Measurements from ENCODE around the gene CCDC91.
"Not testable (repeated sequence)": the region's sequence is repeated elsewhere in the genome, so short reads cannot be mapped to it uniquely, and the experiment has no call there.

The CCDC91 gene

GRCh38 chr12:28460420-28461130, 270.3 kb downstream of the CCDC91 start:
- DNase-seq (ENCODE audit: low spot score) = no peak

GRCh38 chr12:28463396-28463795, 273.1 kb downstream of the CCDC91 start:
- no peak for DNase-seq (ENCODE audit: low spot score)

DNA sequence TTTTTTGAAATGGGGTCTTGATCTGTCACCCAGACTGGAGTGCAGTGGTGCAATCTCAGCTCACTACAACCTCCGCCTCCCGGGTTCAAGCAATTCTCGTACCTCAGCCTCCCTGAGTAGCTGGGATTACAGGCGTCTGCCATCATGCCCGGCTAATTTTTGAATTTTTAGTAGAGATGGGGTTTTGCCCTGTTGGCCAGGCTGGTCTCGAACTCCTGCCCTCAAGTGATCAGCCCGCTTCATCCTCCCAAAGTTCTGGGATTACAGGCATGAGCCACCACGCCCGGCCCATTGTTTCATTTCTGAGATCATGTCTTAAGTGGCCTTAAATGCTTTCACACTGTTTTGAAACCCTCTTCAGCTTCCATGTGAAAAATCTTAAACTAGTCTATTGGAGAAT, 281.5 kb downstream of the CCDC91 start:
- DNase-seq (ENCODE audit: low spot score) = not testable (repeated sequence)

DNA sequence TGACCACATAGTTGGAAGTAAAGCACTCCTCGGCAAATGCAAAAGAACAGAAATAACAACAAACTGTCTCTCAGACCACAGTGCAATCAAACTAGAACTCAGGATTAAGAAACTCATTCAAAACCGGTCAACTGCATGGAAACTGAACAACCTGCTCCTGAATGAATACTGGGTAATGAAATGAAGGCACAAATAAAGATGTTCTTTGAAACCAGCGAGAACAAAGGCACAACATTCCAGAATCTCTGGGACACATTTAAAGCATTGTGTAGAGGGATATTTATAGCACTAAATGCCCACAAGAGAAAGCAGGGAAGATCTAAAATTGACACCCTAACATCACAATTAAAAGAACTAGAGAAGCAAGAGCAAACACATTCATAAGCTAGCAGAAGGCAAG, 285.9 kb downstream of the CCDC91 start:
- DNase-seq (ENCODE audit: low spot score) = not testable (repeated sequence)

DNA sequence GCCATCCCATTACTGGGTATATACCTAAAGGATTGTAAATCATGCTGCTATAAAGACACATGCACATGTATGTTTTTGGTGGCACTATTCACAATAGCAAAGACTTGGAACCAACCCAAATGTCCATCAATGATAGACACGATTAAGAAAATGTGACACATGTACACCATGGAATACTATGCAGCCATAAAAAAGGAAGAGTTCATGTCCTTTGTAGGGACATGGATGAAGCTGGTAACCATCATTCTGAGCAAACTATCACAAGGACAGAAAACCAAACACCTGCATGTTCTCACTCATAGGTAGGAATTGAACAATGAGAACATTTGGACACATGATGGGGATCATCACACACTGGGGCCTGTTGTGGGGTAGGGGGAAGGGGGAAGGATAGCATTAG, 288.8 kb downstream of the CCDC91 start:
- DNase-seq (ENCODE audit: low spot score) = not testable (repeated sequence)

- DNase-seq (ENCODE audit: low spot score) = no peak
Measured at GRCh38 chr12:28479683-28480082, 289.4 kb downstream of the CCDC91 start.

- no peak for DNase-seq (ENCODE audit: low spot score)
Measured at GRCh38 chr12:28484156-28484555, 293.9 kb downstream of the CCDC91 start.

- no peak for DNase-seq (ENCODE audit: low spot score)
Measured at GRCh38 chr12:28486521-28486920, 296.3 kb downstream of the CCDC91 start.

- DNase-seq (ENCODE audit: low spot score) = no peak
Measured at GRCh38 chr12:28489246-28489645, 299.0 kb downstream of the CCDC91 start.

- DNase-seq (ENCODE audit: low spot score) = no peak
Measured at GRCh38 chr12:28497889-28498411, 307.7 kb downstream of the CCDC91 start.

DNA sequence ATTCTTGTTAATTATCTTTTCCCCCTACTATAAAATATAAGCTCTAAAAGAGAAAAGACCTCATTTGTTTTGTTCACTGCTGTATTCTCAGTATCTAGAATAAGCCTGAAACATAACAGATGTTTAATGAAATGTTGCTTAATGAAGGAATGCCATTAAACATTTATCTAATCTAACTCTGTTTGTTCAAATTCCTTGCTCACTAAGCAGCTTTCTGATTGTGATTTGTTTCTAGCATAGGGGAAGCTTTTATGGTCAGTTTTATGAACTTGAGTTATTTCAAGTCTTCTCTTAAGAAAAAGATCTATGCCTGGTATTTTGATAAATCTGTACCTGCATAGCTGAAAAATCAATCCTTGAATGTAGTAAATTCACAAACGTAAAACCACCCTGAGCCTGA, 308.6 kb downstream of the CCDC91 start:
- DNase-seq (ENCODE audit: low spot score) = no peak

DNA sequence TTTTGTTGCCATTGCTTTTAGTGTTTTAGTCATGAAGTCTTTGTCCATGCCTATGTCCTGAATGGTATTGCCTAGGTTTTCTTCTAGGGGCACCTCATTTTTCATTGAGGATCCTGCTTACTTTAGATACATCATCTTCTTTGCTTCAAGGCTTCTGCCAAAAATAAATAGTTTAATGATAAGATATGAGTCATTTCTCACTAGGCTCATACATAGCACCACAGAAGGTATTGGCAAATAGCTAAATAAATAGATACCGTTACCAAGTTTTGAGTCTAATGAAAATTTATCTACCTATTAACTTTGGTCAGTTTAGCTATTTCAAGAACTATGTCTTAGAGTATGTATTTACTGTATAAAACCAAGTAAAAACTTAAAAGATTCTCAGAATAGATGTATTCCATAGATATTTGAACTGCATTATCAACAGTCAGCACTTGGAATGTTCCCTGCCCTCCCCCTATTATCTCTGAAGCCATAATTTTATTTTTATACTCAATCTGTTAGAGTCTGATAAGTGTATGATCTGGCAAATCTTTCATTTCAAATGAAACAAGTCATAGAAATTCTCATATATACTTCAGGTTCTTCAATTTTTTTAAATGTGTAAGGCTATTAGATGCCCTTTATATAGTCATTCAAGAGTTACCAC, 310.2 kb downstream of the CCDC91 start:
- no peak for DNase-seq (ENCODE audit: low spot score)

DNA sequence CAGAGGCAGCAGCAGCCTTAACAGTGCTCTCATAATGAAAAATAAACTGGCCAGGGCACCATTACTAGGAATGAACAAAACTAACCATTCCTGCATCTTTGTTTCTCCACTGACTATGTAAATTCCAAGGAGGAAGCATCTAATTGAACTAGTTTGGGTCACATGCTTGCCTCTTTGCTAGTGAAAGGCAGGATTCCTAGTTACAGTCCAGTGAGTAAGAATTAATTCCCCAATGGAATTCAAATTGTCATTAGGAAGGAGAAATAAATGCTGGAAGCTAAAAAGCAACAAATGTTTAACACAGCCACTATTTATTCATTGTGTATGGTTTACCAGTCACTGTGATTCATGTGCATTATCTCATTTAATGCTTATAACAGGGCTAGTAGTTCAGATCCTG, 316.0 kb downstream of the CCDC91 start:
- DNase-seq (ENCODE audit: low spot score) = no peak

GRCh38 chr12:28507033-28507432, 316.8 kb downstream of the CCDC91 start:
- no peak for DNase-seq (ENCODE audit: low spot score)

DNA sequence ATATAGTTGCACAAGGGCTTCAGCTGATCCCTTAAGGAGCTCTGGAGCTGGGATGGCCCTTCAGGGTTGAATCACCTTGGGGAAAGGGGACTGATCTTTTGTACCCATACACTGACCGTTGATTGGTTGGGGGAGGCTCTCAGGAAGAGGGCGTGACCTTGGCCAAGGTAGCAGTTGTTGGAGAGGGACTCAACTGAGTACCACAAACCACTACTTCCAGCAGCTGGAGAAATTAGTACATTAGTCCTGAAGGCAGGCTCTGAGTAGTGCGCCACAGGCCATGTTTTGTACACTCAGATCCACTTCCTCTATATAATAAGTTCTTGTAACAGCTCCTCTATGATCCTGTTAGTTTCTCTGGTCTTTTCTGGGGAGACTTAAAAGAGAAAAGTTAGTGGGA, 317.6 kb downstream of the CCDC91 start:
- no peak for DNase-seq (ENCODE audit: low spot score)

GRCh38 chr12:28512406-28512805, 322.1 kb downstream of the CCDC91 start:
- DNase-seq (ENCODE audit: low spot score) = no peak

GRCh38 chr12:28512876-28513275, 322.6 kb downstream of the CCDC91 start:
- no peak for DNase-seq (ENCODE audit: low spot score)

DNA sequence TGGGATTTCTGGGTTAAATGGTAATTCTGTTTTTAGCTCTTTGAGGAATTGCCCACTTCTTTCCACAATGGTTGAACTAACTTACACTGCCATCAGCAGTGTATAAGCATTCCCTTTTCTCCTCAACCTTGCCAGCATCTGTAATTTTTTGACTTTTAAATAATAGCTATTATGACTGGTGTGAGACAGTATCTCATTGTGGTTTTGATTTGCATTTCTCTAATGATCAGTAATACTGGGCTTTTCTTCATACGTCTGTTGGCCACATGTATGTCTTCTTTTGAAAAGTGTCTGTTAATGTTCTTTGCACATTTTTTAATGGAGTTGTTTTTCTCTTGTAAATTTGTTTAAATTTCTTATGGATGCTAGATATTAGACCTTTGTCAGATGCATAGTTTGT, 323.7 kb downstream of the CCDC91 start:
- no peak for DNase-seq (ENCODE audit: low spot score)

GRCh38 chr12:28517101-28517500, 326.8 kb downstream of the CCDC91 start:
- no peak for DNase-seq (ENCODE audit: low spot score)

GRCh38 chr12:28527631-28528249, 337.5 kb downstream of the CCDC91 start:
- no peak for DNase-seq (ENCODE audit: low spot score)

DNA sequence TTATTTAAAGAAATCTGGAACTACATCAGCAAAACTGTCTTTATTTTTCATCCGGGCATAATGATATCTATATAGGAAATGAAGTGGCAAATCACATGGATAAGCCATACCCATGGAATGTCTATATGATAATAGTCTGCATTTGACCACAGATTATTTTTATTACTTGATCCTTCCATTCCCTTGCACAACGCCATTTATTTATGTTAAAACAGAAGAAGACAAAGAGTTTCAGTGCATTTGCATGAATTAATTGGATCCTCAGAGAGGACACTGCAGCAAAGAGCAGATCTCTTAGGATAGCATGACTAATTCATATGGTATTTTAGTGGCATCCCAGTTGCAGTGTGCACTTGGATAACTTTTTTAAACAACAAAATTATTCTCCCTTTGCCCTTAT, 345.0 kb downstream of the CCDC91 start:
- no peak for DNase-seq (ENCODE audit: low spot score)

- no peak for DNase-seq (ENCODE audit: low spot score)
Measured at GRCh38 chr12:28536088-28536487, 345.8 kb downstream of the CCDC91 start.

DNA sequence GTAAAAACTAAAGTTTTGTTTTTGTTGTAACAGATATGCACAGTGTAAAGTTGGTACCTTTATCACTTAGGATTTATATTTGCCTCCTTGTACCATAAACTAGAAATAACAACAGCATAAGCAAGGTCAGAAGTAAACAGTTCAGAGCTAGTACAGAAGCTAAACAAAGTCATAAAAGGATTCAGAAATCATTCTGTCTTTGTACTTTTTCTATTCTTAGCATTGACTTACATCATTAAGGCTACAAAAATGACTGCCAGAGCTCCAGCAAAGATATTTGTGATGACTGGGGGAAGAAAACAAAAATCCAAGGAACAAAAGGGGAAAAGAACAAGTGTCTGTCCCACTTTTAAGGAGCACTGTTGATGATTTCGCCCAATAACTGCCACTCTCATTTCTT, 347.2 kb downstream of the CCDC91 start:
- DNase-seq (ENCODE audit: low spot score) = no peak
